CD8-positive, alpha-beta memory T cell (primary cell): ENCODE results near the gene CREM. TPM values are rescaled to one million over a fixed set of nuclear protein-coding genes. Genes with fewer than 3 reads are reported as not detected.

Experiments
- CTCF ChIA-PET: fragments of 350-600 bp; sonication (Branson Sonifier 250); formaldehyde crosslinking; loops from one replicate; lab custom pipeline; 2021; ENCODE audit warnings: antibody characterized with exemption; lab: Charles Lee
- POLR2A ChIA-PET: fragments of 350-600 bp; sonication (Branson Sonifier 250); formaldehyde crosslinking; loops from one replicate; lab custom pipeline; 2021; ENCODE audit warnings: antibody characterized with exemption; lab: Charles Lee
- DNase-seq, 5 donors: peaks; one replicate each; pipeline versions ENCODE4 v3.0.0 to v3.0.0-alpha.2; 2020 to 2022; ENCODE audit warnings: mixed read lengths in 1 of 5
- H3K27ac ChIP-seq: one replicate; pipeline ENCODE4 v1.7.0; 2013; ENCODE audit warnings: low read depth, mild to moderate bottlenecking, low read length, moderate library complexity
- H3K27me3 ChIP-seq: 2 replicates; pipeline ENCODE4 v1.7.0; 2013; ENCODE audit warnings: low read length, mild to moderate bottlenecking; ENCODE audit not compliant: insufficient read depth, poor library complexity, severe bottlenecking
- H3K36me3 ChIP-seq: 2 replicates; pipeline ENCODE4 v1.7.0; 2013; ENCODE audit warnings: mild to moderate bottlenecking, low read length, moderate library complexity; ENCODE audit not compliant: insufficient read depth
- H3K4me1 ChIP-seq: 2 replicates; pipeline ENCODE4 v1.7.0; 2013; ENCODE audit warnings: mild to moderate bottlenecking, low read length, moderate library complexity; ENCODE audit not compliant: insufficient read depth
- H3K4me3 ChIP-seq: 2 replicates; pipeline ENCODE4 v1.7.0; 2013; ENCODE audit warnings: mild to moderate bottlenecking, low read length
- H3K9me3 ChIP-seq: 2 replicates; pipeline ENCODE4 v1.7.0; 2013; ENCODE audit warnings: mild to moderate bottlenecking, low read length
- H3K27ac Mint-ChIP-seq, 8 donors: one replicate each; pipeline ENCODE4 v1.8.0; 2020 to 2021; ENCODE audit warnings: mixed read lengths in 8 of 8, mild to moderate bottlenecking in 6 of 8, inconsistent platforms in 3 of 8, moderate library complexity in 3 of 8
- H3K27me3 Mint-ChIP-seq, 2 donors: one replicate each; pipeline ENCODE4 v1.8.0; 2020 to 2021; ENCODE audit warnings: mixed read lengths in 2 of 2, mild to moderate bottlenecking in 1 of 2, moderate library complexity in 1 of 2
- H3K36me3 Mint-ChIP-seq, 3 donors: one replicate each; pipeline ENCODE4 v1.8.0; 2020 to 2021; ENCODE audit warnings: mixed read lengths in 3 of 3, inconsistent platforms in 1 of 3, mild to moderate bottlenecking in 1 of 3
- H3K4me1 Mint-ChIP-seq, 3 donors: one replicate each; pipeline ENCODE4 v1.8.0; 2020 to 2021; ENCODE audit warnings: mixed read lengths in 3 of 3, inconsistent platforms in 1 of 3, mild to moderate bottlenecking in 1 of 3
- H3K4me3 Mint-ChIP-seq, 7 donors: one replicate each; pipeline ENCODE4 v1.8.0; 2020 to 2021; ENCODE audit warnings: mixed read lengths in 7 of 7, mild to moderate bottlenecking in 6 of 7, moderate library complexity in 4 of 7, inconsistent platforms in 2 of 7
- H3K9me3 Mint-ChIP-seq, 5 donors: one replicate each; pipeline ENCODE4 v1.8.0; 2020 to 2022; ENCODE audit warnings: mixed read lengths in 5 of 5, mild to moderate bottlenecking in 3 of 5, moderate library complexity in 2 of 5, inconsistent platforms in 1 of 5
- polyA plus RNA-seq: library from polyadenylated mRNA; unstranded; fragments of 300-500 nt; fragmentation: Illumina TruSeq; gene quantifications from one replicate; pipeline ENCODE4 v1.2.3, GENCODE V29; 2021
- total RNA-seq, 2 experiments: library from RNA; stranded (reverse); gene quantifications; one replicate each; pipeline ENCODE4 v1.2.3, GENCODE V29; 2021

The CREM gene
- total and polyA plus RNA-seq, 3 experiments from 2014 or later: 29.4 to 134 (median 132) TPM

GRCh38 chr10:35165136-35165535 is 38.5 kb downstream of the CREM start:
- Mint-ChIP-seq H3K9me3 (peaks cover 0 to 3% (median 0%) of the 10 kb centered on the region in 5 donors), H3K27ac (peak overlapping the region in 3 of 8 donors; percentile 42 to 80 (median 53)), H3K27me3 (no peaks in the 10 kb centered on the region), H3K4me1 (no peaks in the 10 kb centered on the region), H3K4me3 (no peak overlapping the region), H3K36me3 (peaks cover 0 to 7% (median 4%) of the 10 kb centered on the region in 3 donors)
- Histone ChIP-seq H3K4me3 (no peak overlapping the region), H3K9me3 (no peaks in the 10 kb centered on the region), H3K4me1 (no peaks in the 10 kb centered on the region), H3K27ac (no peak overlapping the region), H3K36me3 (no peaks in the 10 kb centered on the region), H3K27me3 (no peaks in the 10 kb centered on the region)
- CTCF ChIA-PET: interaction anchor here (1.4 kb wide), 1 partner anchor 31 kb away, joined by 8 read pairs; no protein-coding TSS in a partner anchor
- POLR2A ChIA-PET: no interaction called here
- DNase-seq: no peak

GRCh38 chr10:35165811-35166210 is 39.2 kb downstream of the CREM start:
- no peak overlapping the region for H3K4me3 ChIP-seq
- H3K27ac Mint-ChIP-seq: no peak overlapping the region
- no peaks in the 10 kb centered on the region for H3K27me3 ChIP-seq
- peaks cover 0 to 7% (median 4%) of the 10 kb centered on the region in 3 donors for H3K36me3 Mint-ChIP-seq
- no peaks in the 10 kb centered on the region for H3K4me1 ChIP-seq
- no peaks in the 10 kb centered on the region for H3K36me3 ChIP-seq
- no peak overlapping the region for H3K27ac ChIP-seq
- ChIA-PET POLR2A (no interaction called here), CTCF (no interaction called here)
- H3K9me3 Mint-ChIP-seq: peaks cover 0 to 3% (median 0%) of the 10 kb centered on the region in 5 donors
- no peaks in the 10 kb centered on the region for H3K4me1 Mint-ChIP-seq
- H3K9me3 ChIP-seq: no peaks in the 10 kb centered on the region
- no peak overlapping the region for H3K4me3 Mint-ChIP-seq
- H3K27me3 Mint-ChIP-seq: no peaks in the 10 kb centered on the region
- no peak for DNase-seq

GRCh38 chr10:35166607-35167006 is 40.0 kb downstream of the CREM start:
- Histone ChIP-seq H3K9me3 (no peaks in the 10 kb centered on the region), H3K4me1 (no peaks in the 10 kb centered on the region), H3K4me3 (no peak overlapping the region), H3K27ac (no peak overlapping the region), H3K36me3 (no peaks in the 10 kb centered on the region), H3K27me3 (no peaks in the 10 kb centered on the region)
- Mint-ChIP-seq H3K36me3 (peaks cover 0 to 7% (median 4%) of the 10 kb centered on the region in 3 donors), H3K4me1 (no peaks in the 10 kb centered on the region), H3K4me3 (no peak overlapping the region), H3K9me3 (peaks cover 0 to 3% (median 0%) of the 10 kb centered on the region in 5 donors), H3K27me3 (no peaks in the 10 kb centered on the region), H3K27ac (no peak overlapping the region)
- DNase-seq: no peak
- ChIA-PET CTCF (interaction anchor here (1.1 kb wide), 1 partner anchor 29 kb away, joined by 3 read pairs; no protein-coding TSS in a partner anchor), POLR2A (no interaction called here)

GRCh38 chr10:35167342-35167741 is 40.7 kb downstream of the CREM start:
- H3K36me3 ChIP-seq: no peaks in the 10 kb centered on the region
- Mint-ChIP-seq H3K9me3 (peaks cover 0 to 3% (median 0%) of the 10 kb centered on the region in 5 donors), H3K4me1 (no peaks in the 10 kb centered on the region), H3K36me3 (peaks cover 0 to 4% (median 3%) of the 10 kb centered on the region in 3 donors), H3K4me3 (no peak overlapping the region), H3K27me3 (no peaks in the 10 kb centered on the region), H3K27ac (peak overlapping the region in 2 of 8 donors; percentile 66 to 76)
- no peaks in the 10 kb centered on the region for H3K27me3 ChIP-seq
- ChIA-PET CTCF (interaction anchor here (0.9 to 1.1 kb wide), 2 partner anchors 15 to 28 kb away, joined by 3 read pairs; no protein-coding TSS in a partner anchor), POLR2A (no interaction called here)
- no peak overlapping the region for H3K27ac ChIP-seq
- no peaks in the 10 kb centered on the region for H3K9me3 ChIP-seq
- no peak for DNase-seq
- no peak overlapping the region for H3K4me3 ChIP-seq
- H3K4me1 ChIP-seq: no peaks in the 10 kb centered on the region

GRCh38 chr10:35172146-35172545 is 45.5 kb downstream of the CREM start:
- H3K4me1 Mint-ChIP-seq: no peaks in the 10 kb centered on the region
- Histone ChIP-seq H3K4me3 (no peak overlapping the region), H3K4me1 (no peaks in the 10 kb centered on the region), H3K36me3 (no peaks in the 10 kb centered on the region), H3K27ac (no peak overlapping the region), H3K9me3 (no peaks in the 10 kb centered on the region), H3K27me3 (no peaks in the 10 kb centered on the region)
- no peak overlapping the region for H3K4me3 Mint-ChIP-seq
- POLR2A ChIA-PET: no interaction called here
- CTCF ChIA-PET: interaction anchor here (1.8 kb wide), 1 partner anchor 24 kb away, joined by 6 read pairs; no protein-coding TSS in a partner anchor
- peaks cover 0 to 3% (median 0%) of the 10 kb centered on the region in 5 donors for H3K9me3 Mint-ChIP-seq
- peaks cover 0 to 4% (median 2%) of the 10 kb centered on the region in 3 donors for H3K36me3 Mint-ChIP-seq
- peak overlapping the region in 5 of 8 donors; percentile 61 to 70 (median 63) for H3K27ac Mint-ChIP-seq
- no peak for DNase-seq
- H3K27me3 Mint-ChIP-seq: no peaks in the 10 kb centered on the region

GRCh38 chr10:35172574-35172973 is 45.9 kb downstream of the CREM start:
- no peaks in the 10 kb centered on the region for H3K27me3 ChIP-seq
- Mint-ChIP-seq H3K4me1 (no peaks in the 10 kb centered on the region), H3K27ac (peak overlapping the region in 1 of 8 donors; percentile 61), H3K36me3 (peaks cover 0 to 4% (median 2%) of the 10 kb centered on the region in 3 donors), H3K9me3 (peaks cover 0 to 3% (median 0%) of the 10 kb centered on the region in 5 donors), H3K27me3 (no peaks in the 10 kb centered on the region), H3K4me3 (no peak overlapping the region)
- no peak for DNase-seq
- no peak overlapping the region for H3K4me3 ChIP-seq
- H3K27ac ChIP-seq: no peak overlapping the region
- H3K9me3 ChIP-seq: no peaks in the 10 kb centered on the region
- H3K36me3 ChIP-seq: no peaks in the 10 kb centered on the region
- ChIA-PET CTCF (interaction anchor here (1.8 kb wide), 1 partner anchor 23 kb away, joined by 6 read pairs; no protein-coding TSS in a partner anchor), POLR2A (no interaction called here)
- H3K4me1 ChIP-seq: no peaks in the 10 kb centered on the region

GRCh38 chr10:35178331-35178730 is 51.7 kb downstream of the CREM start:
- H3K4me1 Mint-ChIP-seq: no peaks in the 10 kb centered on the region

GRCh38 chr10:35182631-35183510 is 56.2 kb downstream of the CREM start:
- DNase-seq: no peak
- H3K36me3 ChIP-seq: no peaks in the 10 kb centered on the region
- H3K27me3 Mint-ChIP-seq: no peaks in the 10 kb centered on the region
- H3K36me3 Mint-ChIP-seq: peaks cover 3 to 4% (median 3%) of the 10 kb centered on the region in 3 donors
- no peaks in the 10 kb centered on the region for H3K4me1 ChIP-seq
- no peaks in the 10 kb centered on the region for H3K27me3 ChIP-seq
- no peak overlapping the region for H3K27ac ChIP-seq
- peak overlapping the region in 3 of 8 donors; percentile 0 to 44 (median 12) for H3K27ac Mint-ChIP-seq
- H3K4me3 ChIP-seq: no peak overlapping the region
- ChIA-PET CTCF (interaction anchor here (0.9 to 1.7 kb wide), 4 partner anchors 10 to 16 kb away, joined by 3 to 7 read pairs (median 4); no protein-coding TSS in a partner anchor), POLR2A (no interaction called here)
- H3K4me1 Mint-ChIP-seq: no peaks in the 10 kb centered on the region
- no peak overlapping the region for H3K4me3 Mint-ChIP-seq
- no peaks in the 10 kb centered on the region for H3K9me3 Mint-ChIP-seq
- H3K9me3 ChIP-seq: no peaks in the 10 kb centered on the region

More at GRCh38 chr10:35178331-35178730, 51.7 kb downstream of the CREM start:
- H3K36me3 ChIP-seq: no peaks in the 10 kb centered on the region
- no peak for DNase-seq
- no peaks in the 10 kb centered on the region for H3K27me3 ChIP-seq
- H3K9me3 ChIP-seq: no peaks in the 10 kb centered on the region
- Mint-ChIP-seq H3K36me3 (peaks cover 3 to 4% (median 3%) of the 10 kb centered on the region in 3 donors), H3K4me3 (no peak overlapping the region), H3K27ac (no peak overlapping the region), H3K9me3 (no peaks in the 10 kb centered on the region), H3K27me3 (no peaks in the 10 kb centered on the region)
- H3K27ac ChIP-seq: no peak overlapping the region
- H3K4me3 ChIP-seq: no peak overlapping the region
- ChIA-PET CTCF (no interaction called here), POLR2A (no interaction called here)
- H3K4me1 ChIP-seq: no peaks in the 10 kb centered on the region
